Measurements from ENCODE around the gene PVR. TPM values are rescaled to one million over a fixed set of nuclear protein-coding genes. Genes with fewer than 3 reads are reported as not detected.

PVR gene
- total and polyA plus RNA-seq, 2 of the 4 experiments (the other 2 are of a cell fraction): 106 to 122 TPM

DNA sequence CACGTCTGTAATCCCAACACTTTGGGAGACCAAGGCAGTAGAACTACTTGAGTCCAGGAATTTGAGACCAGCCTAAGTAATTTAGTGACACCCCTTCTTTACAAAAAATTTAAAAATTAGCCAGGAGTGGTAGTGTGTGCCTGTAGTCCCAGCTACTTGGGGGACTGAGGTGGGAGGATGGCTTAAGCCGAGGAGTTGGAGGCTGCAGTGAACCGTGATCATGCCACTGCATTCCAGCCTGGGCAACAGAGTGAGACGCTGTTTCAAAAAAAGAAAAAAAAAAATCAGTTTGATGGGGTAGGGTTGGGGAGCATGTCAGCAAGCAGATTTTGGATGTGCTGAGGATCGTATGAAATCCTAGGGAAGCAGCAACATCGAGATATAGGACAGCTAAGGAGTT is 31.8 kb downstream of the PVR start:
- Histone ChIP-seq H3K18ac (ENCODE audit: low read depth, low read length) (no peak overlapping the region), H3K27ac (ENCODE audit: insufficient read depth, low read length) (no peak overlapping the region), H3K4me2 (ENCODE audit: low read depth, low read length) (no peak overlapping the region), H2AK5ac (ENCODE audit: low read depth, low read length) (no peak overlapping the region), H3K4me1 (ENCODE audit: control insufficient read depth, insufficient read depth, low read length) (peaks cover 3% of the 10 kb centered on the region), H2BK120ac (ENCODE audit: low read depth, low read length) (no peak overlapping the region), H3K4ac (ENCODE audit: low read depth, low read length) (no peak overlapping the region), H2BK15ac (ENCODE audit: low read depth, low read length) (no peak overlapping the region), H3K9me3 (ENCODE audit: control insufficient read depth, insufficient read depth, low read length) (0 out of 2 replicates have a peak, but pooled peaks cover 2% of the 10 kb centered on the region), H3K14ac (replicated peaks; ENCODE audit: low read depth, low read length) (no peak overlapping the region), H3K9me1 (ENCODE audit: insufficient read depth, low read length) (0 out of 2 replicates have a peak, but pooled peaks cover 4% of the 10 kb centered on the region), H4K20me1 (ENCODE audit: insufficient read depth, low read length) (no peaks in the 10 kb centered on the region), H2BK20ac (ENCODE audit: low read depth, low read length) (no peak overlapping the region), H4K5ac (ENCODE audit: low read depth, low read length) (no peak overlapping the region), H2BK5ac (ENCODE audit: low read depth, low read length, poor library complexity, severe bottlenecking) (no peak overlapping the region), H3K4me3 (ENCODE audit: insufficient read depth, low read depth, low read length) (no peak overlapping the region), H4K8ac (ENCODE audit: low read depth in 2 of 2, low read length in 2 of 2) (no peak overlapping the region), H2AK9ac (replicated peaks; ENCODE audit: low read depth, low read length, poor library complexity) (peak overlapping the region; percentile 11), H4K91ac (ENCODE audit: insufficient read depth, low read depth, low read length) (no peak overlapping the region), H3K36me3 (ENCODE audit: control insufficient read depth, insufficient read depth, low read length) (peaks cover 13% of the 10 kb centered on the region; the same call in 1 of the 2 replicates), H3K79me1 (ENCODE audit: low read depth in 1 of 2, low read length in 2 of 2) (no peaks in the 10 kb centered on the region), H3K56ac (ENCODE audit: extremely low read depth, insufficient read depth, low read length) (no peak overlapping the region), H3K9ac (ENCODE audit: low read depth, low read length) (no peak overlapping the region), H3K23ac (ENCODE audit: low read depth, low read length) (no peak overlapping the region), H3K27me3 (ENCODE audit: control insufficient read depth, insufficient read depth, low read length) (no peaks in the 10 kb centered on the region), H2AFZ (replicated peaks; ENCODE audit: low read length, poor library complexity) (no peak overlapping the region)
- ChIA-PET CTCF (no interaction called here), POLR2A (ENCODE audit: unreplicated experiment) (no interaction called here)
- no peak for ATAC-seq (ENCODE audit: low read depth)
- in situ Hi-C loops (cut with MboI; ENCODE audit: low sequenced_read_pairs): no loop called here
- WGBS, 2 experiments (ENCODE audit: extremely low coverage in 2 of 2, insufficient read length in 1 of 2): 88% methylated on average over 3 of the region's 6 CpGs; no CpG with 5 or more reads in 1 of the 2 experiments
- dilution Hi-C loops (cut with HindIII; ENCODE audit: low sequenced_read_pairs, unreplicated experiment): no loop called here
- BruUV-seq (replicated peaks): no TSS peak
- intact Hi-C loops (cut with micrococcal nuclease): no loop called here
- DNase-seq: no peak
- TF ChIP-seq, protein P1, sequence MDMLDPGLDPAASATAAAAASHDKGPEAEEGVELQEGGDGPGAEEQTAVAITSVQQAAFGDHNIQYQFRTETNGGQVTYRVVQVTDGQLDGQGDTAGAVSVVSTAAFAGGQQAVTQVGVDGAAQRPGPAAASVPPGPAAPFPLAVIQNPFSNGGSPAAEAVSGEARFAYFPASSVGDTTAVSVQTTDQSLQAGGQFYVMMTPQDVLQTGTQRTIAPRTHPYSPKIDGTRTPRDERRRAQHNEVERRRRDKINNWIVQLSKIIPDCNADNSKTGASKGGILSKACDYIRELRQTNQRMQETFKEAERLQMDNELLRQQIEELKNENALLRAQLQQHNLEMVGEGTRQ (IDR thresholded peaks at IDR 0.05; ENCODE audit: low read depth, low read length): no peak
- TF ChIP-seq RAD21 (IDR thresholded peaks at IDR 0.05; ENCODE audit: low read length) (no peak), CHD1 (IDR thresholded peaks at IDR 0.05; ENCODE audit: low read depth, low read length) (no peak), MAFK (IDR thresholded peaks at IDR 0.05; ENCODE audit: low read depth, low read length) (no peak), FOS (IDR thresholded peaks at IDR 0.05; ENCODE audit: low read depth, low read length) (no peak), RFX5 (IDR thresholded peaks at IDR 0.05; ENCODE audit: low read depth, low read length) (no peak), SMC3 (IDR thresholded peaks at IDR 0.05; ENCODE audit: low read depth, low read length) (no peak), CEBPB (IDR thresholded peaks at IDR 0.05; ENCODE audit: low read depth, low read length) (no peak), MXI1 (IDR thresholded peaks at IDR 0.05; ENCODE audit: borderline replicate concordance, low read depth, low read length) (no peak), NFE2L2 (IDR thresholded peaks at IDR 0.05; ENCODE audit: low read depth, low read length) (no peak), POLR2A (IDR thresholded peaks at IDR 0.05; ENCODE audit: low read depth, low read length) (no peak), BHLHE40 (IDR thresholded peaks at IDR 0.05; ENCODE audit: low read depth, low read length) (no peak), MAZ (IDR thresholded peaks at IDR 0.05; ENCODE audit: borderline replicate concordance, low read depth, low read length) (no peak)
- TF ChIP-seq, protein P2, sequence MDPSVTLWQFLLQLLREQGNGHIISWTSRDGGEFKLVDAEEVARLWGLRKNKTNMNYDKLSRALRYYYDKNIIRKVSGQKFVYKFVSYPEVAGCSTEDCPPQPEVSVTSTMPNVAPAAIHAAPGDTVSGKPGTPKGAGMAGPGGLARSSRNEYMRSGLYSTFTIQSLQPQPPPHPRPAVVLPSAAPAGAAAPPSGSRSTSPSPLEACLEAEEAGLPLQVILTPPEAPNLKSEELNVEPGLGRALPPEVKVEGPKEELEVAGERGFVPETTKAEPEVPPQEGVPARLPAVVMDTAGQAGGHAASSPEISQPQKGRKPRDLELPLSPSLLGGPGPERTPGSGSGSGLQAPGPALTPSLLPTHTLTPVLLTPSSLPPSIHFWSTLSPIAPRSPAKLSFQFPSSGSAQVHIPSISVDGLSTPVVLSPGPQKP (IDR thresholded peaks at IDR 0.05; ENCODE audit: borderline replicate concordance, low read depth, low read length): no peak
